Fibroblast of peridontal ligament (primary cell): Measurements from ENCODE around the gene SNAPC5.

Experiments used
- DNase-seq: peaks from one replicate; pipeline ENCODE4 v3.0.0-alpha.2; 2010; ENCODE audit errors: extremely low read depth

Gene SNAPC5

GRCh38 chr15:66456211-66456610 is 41.4 kb downstream of the SNAPC5 start:
- no peak for DNase-seq

GRCh38 chr15:66454143-66454542 is 43.4 kb downstream of the SNAPC5 start:
- no peak for DNase-seq

- DNase-seq, result no peak
Measured at GRCh38 chr15:66452971-66453580, 44.5 kb downstream of the SNAPC5 start.

GRCh38 chr15:66452420-66452819 is 45.1 kb downstream of the SNAPC5 start:
- DNase-seq, result no peak
